ENCODE measurements around the gene STUB1.
"Not testable (repeated sequence)": the region's sequence is repeated elsewhere in the genome, so short reads cannot be mapped to it uniquely, and the experiment has no call there.

STUB1 gene

DNA sequence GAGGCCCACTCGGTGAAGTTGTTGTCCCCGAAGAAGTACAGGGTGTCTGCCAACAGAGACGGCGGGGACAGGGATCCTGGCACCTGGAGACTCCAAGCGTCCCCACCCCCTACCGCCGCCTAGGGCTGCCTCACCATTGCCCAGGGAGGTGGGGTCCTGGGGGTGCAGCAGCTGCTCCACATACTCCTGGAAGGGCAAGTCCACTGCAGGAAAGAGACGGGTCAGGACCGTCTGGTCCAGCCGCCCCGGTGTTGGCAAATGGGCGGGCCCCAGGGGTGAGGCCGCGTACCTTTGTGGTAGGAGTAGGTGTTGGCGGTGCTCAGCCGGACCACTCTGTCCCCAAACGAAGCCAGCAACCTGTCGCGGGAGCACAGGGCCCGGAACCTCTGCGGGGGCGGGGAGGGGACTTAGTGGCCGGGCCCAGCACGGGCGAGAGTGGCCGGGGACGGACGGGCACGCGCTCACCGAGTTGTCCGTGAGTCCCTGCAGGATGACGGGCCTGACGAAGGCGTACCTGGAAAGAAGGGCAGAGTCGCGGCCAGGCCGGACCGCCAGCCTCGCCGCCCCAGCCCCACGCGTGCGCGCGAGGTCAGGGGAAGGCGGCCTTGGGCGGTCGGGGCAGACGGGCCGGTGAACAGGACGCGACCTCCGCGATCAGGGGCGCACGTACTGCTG, 3.3 kb downstream of the STUB1 start:
- H3K36me3 Mint-ChIP-seq, result peaks cover 23 to 47% of the 10 kb centered on the region in 2 donors
- peaks cover 26 to 66% of the 10 kb centered on the region in 2 donors for H3K4me1 Mint-ChIP-seq
- no peaks in the 10 kb centered on the region for H3K27me3 Mint-ChIP-seq
- DNase-seq, result no peak
- no peak for ATAC-seq (replicated peaks)
- H3K9me3 Mint-ChIP-seq, result no peaks in the 10 kb centered on the region
- peak overlapping the region; percentile 85 to 91 for H3K4me3 Mint-ChIP-seq
- peak overlapping the region; percentile 92 for H3K27ac Mint-ChIP-seq

DNA sequence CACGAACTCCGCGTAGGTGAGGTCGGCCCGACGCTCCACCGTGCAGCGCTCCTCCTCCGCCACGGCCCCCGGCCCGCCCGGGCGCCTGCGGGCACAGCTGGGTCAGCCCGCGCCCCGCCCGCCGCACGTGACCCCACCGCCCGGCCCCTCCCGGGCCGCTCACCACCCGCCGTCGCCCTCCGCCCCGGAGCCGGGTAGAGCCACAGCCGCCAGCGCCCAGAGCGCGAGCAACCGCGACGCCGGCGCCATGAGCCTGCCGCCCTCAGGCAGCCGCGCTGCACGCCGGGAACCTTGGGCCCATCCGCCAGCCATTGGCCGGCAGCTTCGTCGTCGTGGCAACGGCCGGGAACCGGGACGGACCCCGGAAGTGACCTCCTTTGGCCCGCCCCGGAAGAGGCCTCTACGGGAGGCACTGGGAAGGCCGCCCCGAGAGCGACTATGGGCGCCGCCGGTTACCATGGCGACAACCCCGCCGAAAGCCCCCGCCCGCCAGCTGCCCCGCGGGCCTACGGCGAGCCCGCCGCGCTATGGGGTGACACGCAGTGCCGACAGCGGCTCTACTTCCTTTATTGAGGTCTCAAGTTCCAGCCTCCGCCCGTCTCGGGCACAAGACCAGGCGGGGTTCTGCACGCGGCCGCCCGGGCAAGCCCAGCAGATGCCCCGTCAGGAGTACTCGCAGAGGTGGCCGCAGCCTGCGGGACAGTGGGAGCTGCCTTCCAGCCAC, 4.0 kb downstream of the STUB1 start, which contains the start of gene JMJD8:
JMJD8 (minus strand) TSS at position 264 of the 724 bp plus-strand sequence; CDS start at position 249, 15 bp downstream.
- DNase-seq (peak; percentile 97), ATAC-seq (replicated peaks) (peak; percentile 81 to 82)
- H3K36me3 Mint-ChIP-seq, result peaks cover 23 to 47% of the 10 kb centered on the region in 2 donors
- H3K4me1 Mint-ChIP-seq, result peaks cover 28 to 67% of the 10 kb centered on the region in 2 donors
- no peaks in the 10 kb centered on the region for H3K27me3 Mint-ChIP-seq
- H3K9me3 Mint-ChIP-seq, result no peaks in the 10 kb centered on the region
- H3K27ac Mint-ChIP-seq, result peak within 1 kb of the TSS; percentile 92
- H3K4me3 Mint-ChIP-seq, result peak within 1 kb of the TSS; percentile 86 to 91

DNA sequence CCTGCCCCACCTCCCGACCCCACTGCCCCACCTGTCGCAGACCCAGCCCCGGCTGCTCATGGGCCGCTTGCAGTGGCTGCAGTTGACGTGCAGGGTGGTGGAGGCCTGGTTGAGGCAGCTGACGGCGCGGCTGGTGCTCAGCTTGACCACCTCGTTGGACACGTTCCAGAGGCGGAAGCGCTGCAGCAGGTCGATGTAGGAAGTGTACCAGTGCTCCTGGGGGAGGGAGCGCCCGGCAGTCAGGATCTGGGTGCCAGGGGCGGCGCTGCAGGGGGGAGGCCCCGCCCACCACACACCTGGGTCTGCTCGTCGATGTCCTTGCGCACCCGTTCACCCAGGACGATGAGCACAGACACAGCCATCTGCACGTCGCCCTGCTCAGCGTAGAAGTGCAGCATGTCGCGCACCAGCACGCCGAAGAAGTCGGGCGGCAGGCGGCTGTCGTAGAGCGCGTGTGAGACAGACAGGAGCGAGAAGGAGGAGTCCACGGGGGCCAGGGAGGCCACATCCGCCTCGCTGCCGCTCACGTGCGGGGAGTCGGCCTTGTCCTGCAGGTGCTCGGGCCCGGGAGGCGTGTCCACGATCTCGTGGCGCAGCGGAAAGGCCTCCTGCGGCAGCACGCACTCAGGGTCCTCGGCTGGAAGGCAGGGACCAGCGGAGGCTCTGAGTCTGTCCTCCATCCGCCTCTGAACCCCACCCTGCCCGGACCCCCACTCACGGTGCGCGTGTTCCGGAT, 4.9 kb downstream of the STUB1 start:
- Mint-ChIP-seq H3K27me3 (no peaks in the 10 kb centered on the region), H3K4me3 (peak overlapping the region in 1 of 2 donors; percentile 62), H3K9me3 (no peaks in the 10 kb centered on the region), H3K36me3 (peaks cover 23 to 47% of the 10 kb centered on the region in 2 donors), H3K4me1 (peaks cover 29 to 69% of the 10 kb centered on the region in 2 donors), H3K27ac (peak overlapping the region; percentile 51)
- no peak for DNase-seq
- ATAC-seq (replicated peaks), result no peak

DNA sequence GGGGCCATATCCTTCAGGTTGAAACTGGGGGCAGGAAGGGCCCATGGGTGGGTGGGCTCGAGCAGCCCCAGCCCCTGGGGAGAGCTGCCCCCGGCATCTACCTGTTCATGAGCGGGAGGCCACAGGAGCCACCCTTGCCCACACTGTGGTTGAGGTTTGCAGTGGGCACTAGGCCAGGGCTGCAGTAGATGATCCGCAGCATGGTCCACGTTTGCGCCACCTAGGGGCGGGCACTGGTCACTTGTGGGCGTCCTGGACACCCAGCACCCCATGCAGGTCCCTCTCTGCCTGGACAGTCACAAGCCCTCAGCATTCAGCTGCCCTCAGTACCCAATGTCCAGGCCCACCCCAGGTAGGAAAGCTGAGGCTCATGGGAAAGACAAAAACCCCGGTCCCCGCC, 5.8 kb downstream of the STUB1 start:
- Mint-ChIP-seq H3K9me3 (peaks cover 2% of the 10 kb centered on the region in 2 donors), H3K27ac (no peak overlapping the region), H3K27me3 (no peaks in the 10 kb centered on the region), H3K36me3 (peaks cover 23 to 46% of the 10 kb centered on the region in 2 donors), H3K4me3 (peak overlapping the region; percentile 44 to 52), H3K4me1 (peaks cover 30 to 75% of the 10 kb centered on the region in 2 donors)
- DNase-seq (no peak), ATAC-seq (replicated peaks) (no peak)

DNA sequence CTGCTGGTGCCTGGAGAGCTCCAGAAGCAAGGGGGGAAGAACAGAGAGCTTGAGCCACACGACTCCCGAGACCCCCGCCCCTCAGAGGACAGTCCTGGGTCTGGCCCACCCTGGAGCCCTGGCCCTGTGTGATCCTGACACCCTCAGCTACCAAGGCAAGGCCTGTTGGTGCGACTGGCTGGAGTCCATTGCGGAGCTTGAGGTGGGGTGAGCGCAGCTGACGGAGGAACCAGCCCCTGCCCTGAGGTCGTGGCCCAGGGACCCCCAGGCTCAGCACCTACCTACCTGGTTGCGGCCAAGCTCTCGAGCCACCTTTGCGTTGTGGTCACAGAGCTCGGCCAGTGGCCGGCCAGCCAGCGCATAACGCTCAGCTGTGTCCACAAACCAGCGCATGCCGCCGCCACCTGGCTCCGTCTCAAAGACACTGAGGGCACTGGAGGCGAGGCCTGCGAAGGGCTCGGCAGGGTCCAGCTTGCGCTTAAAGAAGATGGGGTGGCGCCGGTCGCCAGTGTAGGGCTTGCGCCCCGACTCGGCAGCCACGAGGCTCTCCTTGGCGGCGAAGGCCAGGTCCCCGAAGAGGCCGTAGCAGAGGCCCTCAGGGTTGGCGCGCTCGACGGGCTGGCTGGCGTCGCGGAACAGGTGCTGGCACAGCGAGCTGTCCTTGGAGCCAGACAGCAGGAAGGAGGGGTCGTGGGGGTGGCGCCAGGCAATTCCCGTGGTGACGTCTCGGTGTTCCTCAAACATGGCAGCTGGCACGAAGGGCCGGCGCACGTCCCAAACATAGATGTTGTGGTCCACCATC, 6.5 kb downstream of the STUB1 start:
- Mint-ChIP-seq H3K4me1 (peaks cover 27 to 72% of the 10 kb centered on the region in 2 donors), H3K9me3 (peaks cover 2 to 5% of the 10 kb centered on the region in 2 donors), H3K27me3 (no peaks in the 10 kb centered on the region), H3K4me3 (no peak overlapping the region), H3K36me3 (peaks cover 18 to 42% of the 10 kb centered on the region in 2 donors), H3K27ac (no peak overlapping the region)
- no peak for ATAC-seq (replicated peaks)
- DNase-seq, result no peak

DNA sequence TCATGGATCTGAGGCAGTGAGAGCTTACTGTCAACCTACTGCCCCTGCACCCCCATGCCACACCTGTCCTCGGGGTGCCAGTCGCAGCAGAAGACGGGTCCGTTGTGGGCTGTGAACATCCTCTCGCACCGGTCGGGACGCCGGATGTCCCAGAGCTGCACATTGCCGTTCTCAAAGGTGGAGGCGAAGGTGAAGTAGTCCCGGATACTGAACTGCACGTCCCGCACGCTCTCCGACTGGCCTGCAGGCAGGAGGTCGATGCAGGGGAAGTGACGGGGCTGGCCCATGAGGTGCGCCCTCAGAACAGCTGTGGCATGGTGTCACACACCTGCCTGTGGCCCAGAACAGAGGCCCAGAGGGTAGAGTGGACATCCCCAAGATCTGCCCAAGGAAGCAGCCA, 7.3 kb downstream of the STUB1 start:
- ATAC-seq (replicated peaks), result no peak
- no peak overlapping the region for H3K4me3 Mint-ChIP-seq
- peaks cover 14 to 33% of the 10 kb centered on the region in 2 donors for H3K36me3 Mint-ChIP-seq
- H3K27ac Mint-ChIP-seq, result no peak overlapping the region
- peaks cover 2 to 5% of the 10 kb centered on the region in 2 donors for H3K9me3 Mint-ChIP-seq
- peaks cover 22 to 63% of the 10 kb centered on the region in 2 donors for H3K4me1 Mint-ChIP-seq
- H3K27me3 Mint-ChIP-seq, result peaks cover under 1 to 5% of the 10 kb centered on the region in 2 donors
- DNase-seq, result no peak

DNA sequence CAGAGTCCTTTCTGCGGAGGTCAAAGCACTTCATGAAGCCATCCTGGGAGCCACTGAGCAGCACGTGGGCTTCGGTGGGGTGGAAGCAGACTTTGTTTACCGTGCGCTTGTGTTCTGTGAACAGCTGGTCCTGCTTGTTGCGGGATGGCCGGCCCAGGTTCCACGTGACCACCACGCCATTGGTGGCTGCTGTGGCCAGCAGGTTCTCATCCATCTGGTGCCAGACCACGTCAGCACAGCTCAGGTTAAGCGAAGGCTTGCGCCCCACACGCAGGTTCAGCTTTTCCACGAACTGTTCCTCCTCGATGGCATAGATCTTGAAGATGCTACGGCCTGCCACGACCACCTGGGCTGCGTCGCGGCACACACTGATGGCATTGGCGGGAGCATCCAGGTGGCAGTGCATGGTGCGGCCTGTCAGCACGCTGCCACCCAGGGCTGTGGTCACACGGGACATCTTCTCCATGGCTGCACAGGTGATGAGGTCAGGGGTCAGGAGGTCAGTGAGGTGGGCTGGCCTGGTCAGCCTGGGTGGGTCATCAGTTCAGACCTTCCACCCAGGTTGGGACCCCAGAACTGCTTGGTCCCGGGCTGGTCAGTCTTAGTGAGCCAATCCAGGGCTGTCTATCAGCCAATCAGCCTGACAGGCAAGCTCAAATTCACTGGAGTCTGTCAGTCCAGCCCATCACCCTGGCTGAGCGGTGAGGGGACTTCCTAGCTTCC, 9.1 kb downstream of the STUB1 start:
- peaks cover 11 to 20% of the 10 kb centered on the region in 2 donors for H3K36me3 Mint-ChIP-seq
- H3K9me3 Mint-ChIP-seq, result peaks cover 2 to 5% of the 10 kb centered on the region in 2 donors
- H3K4me3 Mint-ChIP-seq, result peak overlapping the region; percentile 88 to 92
- H3K27me3 Mint-ChIP-seq, result peaks cover 10 to 17% of the 10 kb centered on the region in 2 donors
- peak overlapping the region; percentile 94 for H3K27ac Mint-ChIP-seq
- no peak for DNase-seq
- ATAC-seq (replicated peaks), result peak; percentile 12 to 25
- H3K4me1 Mint-ChIP-seq, result peaks cover 18 to 57% of the 10 kb centered on the region in 2 donors

DNA sequence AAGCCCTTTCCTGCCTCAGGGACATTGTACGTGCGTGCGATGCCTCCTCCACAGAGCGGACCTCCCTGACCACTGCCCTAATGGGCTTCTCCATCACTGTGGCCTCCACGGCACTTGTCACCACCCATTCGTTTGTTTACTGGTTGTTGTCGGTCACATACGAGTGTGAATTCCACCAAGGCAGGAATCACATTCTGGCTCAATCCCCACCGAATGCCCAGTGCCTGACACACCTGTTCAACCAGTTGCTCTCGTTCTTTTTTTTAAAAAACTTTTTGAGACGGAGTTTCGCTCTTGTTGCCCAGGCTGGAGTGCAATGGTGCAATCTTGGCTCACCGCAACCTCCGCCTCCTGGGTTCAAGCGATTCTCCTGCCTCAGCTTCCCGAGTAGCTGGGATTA, 11.0 kb downstream of the STUB1 start:
- not testable (repeated sequence) for H3K9me3 Mint-ChIP-seq; DNase-seq; ATAC-seq (replicated peaks)
- peak overlapping the region; percentile 50 to 63 for H3K4me3 Mint-ChIP-seq
- H3K36me3 Mint-ChIP-seq, result peaks cover 6 to 11% of the 10 kb centered on the region in 2 donors
- H3K4me1 Mint-ChIP-seq, result peaks cover 20 to 50% of the 10 kb centered on the region in 2 donors
- H3K27ac Mint-ChIP-seq, result peak overlapping the region; percentile 87
- H3K27me3 Mint-ChIP-seq, result peaks cover 17 to 27% of the 10 kb centered on the region in 2 donors

DNA sequence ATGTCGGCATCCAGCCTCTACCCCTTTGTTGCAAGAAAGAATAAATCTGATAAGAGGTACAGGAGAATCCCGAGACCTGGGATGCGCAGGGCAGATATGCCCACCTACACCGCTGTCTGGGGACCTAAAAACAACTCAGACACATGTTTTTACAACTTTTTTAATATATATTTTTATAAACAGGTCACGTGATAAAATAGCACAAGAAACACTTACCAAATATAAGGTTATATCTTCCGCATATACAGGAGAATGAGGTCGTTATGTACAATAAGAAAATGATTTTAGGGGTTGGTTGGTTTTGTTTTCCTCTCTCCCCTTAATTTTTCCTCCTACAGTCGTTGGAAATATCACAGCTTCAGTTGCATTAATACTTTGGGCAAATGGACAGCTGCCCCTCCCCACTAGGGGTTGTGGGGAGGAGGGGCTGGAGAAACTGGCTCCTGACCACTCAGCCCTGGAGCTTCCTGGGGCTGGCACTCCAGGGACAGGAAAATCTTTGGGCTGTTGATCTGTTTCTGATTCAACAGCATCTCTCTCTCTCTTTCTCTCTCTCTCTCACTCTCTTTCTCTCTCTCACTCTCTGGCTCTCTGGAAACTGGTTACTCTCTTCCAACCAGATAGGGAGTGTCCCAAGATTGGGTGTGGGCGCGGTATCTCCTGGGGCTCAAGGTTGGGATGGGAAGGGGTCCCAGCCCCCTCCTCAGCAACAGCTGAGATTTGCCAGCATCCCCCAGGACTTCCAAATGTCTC, 12.3 kb downstream of the STUB1 start:
- DNase-seq (no peak), ATAC-seq (replicated peaks) (no peak)
- Mint-ChIP-seq H3K27ac (no peak overlapping the region), H3K4me3 (no peak overlapping the region), H3K4me1 (peaks cover 20 to 49% of the 10 kb centered on the region in 2 donors), H3K27me3 (peaks cover 17 to 40% of the 10 kb centered on the region in 2 donors), H3K36me3 (peaks cover 3 to 9% of the 10 kb centered on the region in 2 donors), H3K9me3 (peaks cover 2 to 5% of the 10 kb centered on the region in 2 donors)

DNA sequence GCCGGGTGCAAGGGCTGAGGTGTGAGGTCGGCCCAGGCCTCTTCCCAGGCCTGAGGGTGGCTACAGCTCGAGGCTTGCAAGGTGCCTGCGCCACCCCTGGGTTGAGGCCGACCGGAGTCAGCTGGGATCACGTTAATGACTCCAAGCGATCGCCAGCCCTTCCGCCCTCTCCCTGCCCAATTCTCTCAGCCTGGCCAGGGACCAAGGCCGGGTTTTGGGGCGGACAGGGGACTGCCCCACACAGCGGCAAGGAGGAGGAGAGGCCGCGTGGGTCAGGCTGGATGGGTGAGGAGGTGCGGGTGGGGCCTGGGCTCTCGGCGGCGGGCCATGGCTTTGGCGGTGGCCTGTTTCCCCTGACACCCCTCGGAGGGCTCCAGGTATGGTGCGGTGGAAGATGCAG, 13.2 kb downstream of the STUB1 start:
- DNase-seq (no peak), ATAC-seq (replicated peaks) (no peak)
- Mint-ChIP-seq H3K27ac (peak overlapping the region; percentile 75), H3K36me3 (peaks cover 3 to 9% of the 10 kb centered on the region in 2 donors), H3K9me3 (peaks cover 2 to 5% of the 10 kb centered on the region in 2 donors), H3K4me3 (peak overlapping the region; percentile 74 to 77), H3K4me1 (peaks cover 20 to 45% of the 10 kb centered on the region in 2 donors), H3K27me3 (peaks cover 17 to 46% of the 10 kb centered on the region in 2 donors)

DNA sequence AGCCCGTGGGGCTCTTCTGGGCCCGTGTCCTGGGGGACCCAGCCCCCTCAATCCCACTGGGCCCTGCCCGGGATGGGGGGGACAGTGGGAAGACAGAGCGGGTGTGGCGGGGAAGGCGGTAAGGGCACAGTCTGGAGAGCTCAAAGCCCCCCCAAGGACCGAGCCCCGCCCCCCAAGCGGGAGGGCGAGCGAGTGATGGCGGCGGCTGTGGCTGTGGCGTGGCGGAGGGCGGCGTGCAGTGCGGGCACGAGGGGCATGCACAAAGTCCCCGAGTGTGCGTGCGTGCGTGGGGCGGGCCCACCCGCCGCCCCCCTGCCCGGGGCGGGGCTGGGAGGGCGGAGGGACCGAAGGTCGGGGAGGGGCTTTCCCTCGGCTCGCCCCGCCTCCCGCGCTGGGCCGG, 13.6 kb downstream of the STUB1 start:
- no peak for ATAC-seq (replicated peaks)
- H3K27ac Mint-ChIP-seq, result peak overlapping the region; percentile 31
- H3K27me3 Mint-ChIP-seq, result peaks cover 17 to 50% of the 10 kb centered on the region in 2 donors
- H3K4me1 Mint-ChIP-seq, result peaks cover 19 to 41% of the 10 kb centered on the region in 2 donors
- DNase-seq, result no peak
- H3K9me3 Mint-ChIP-seq, result peaks cover 2 to 5% of the 10 kb centered on the region in 2 donors
- H3K4me3 Mint-ChIP-seq, result peak overlapping the region; percentile 74 to 77
- peaks cover 3 to 9% of the 10 kb centered on the region in 2 donors for H3K36me3 Mint-ChIP-seq

DNA sequence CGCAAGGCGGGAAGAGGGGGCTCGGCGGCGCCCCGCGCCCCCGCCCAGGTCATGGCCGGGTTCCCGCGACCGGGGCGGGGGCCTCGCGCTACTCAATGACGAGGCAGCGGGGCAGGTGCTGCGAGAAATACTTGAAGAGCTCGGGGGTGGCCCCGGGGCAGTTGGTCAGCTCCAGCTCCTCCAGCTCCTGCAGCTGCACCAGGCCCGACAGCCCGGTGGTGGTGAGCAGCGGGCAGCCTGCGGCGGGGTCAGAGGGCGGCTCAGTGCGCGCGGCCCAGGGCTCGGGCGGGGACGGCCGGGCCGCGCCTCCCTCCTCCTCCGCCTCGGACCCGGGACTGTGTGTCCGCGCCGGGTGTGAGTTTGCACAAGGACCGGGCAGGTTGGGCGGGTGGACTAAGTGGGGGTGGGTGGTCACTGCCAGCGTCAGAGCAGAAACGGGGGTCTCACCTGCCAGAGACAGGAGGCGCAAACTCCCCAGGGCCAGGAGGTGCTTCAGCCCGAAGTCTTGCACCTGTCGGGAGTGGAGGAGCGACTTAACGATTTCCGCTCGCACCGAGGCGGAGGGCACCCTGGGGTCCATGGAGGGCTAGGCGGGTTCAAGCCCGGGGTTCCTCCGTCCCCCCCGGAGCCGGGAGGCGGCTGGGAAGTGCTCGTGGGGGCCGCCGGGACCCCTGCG, 14.1 kb downstream of the STUB1 start:
- H3K27ac Mint-ChIP-seq, result no peak overlapping the region
- no peak for DNase-seq
- H3K27me3 Mint-ChIP-seq, result peaks cover 17 to 52% of the 10 kb centered on the region in 2 donors
- H3K4me1 Mint-ChIP-seq, result peaks cover 15 to 35% of the 10 kb centered on the region in 2 donors
- peaks cover 3 to 9% of the 10 kb centered on the region in 2 donors for H3K36me3 Mint-ChIP-seq
- peaks cover 2 to 5% of the 10 kb centered on the region in 2 donors for H3K9me3 Mint-ChIP-seq
- peak overlapping the region; percentile 67 to 75 for H3K4me3 Mint-ChIP-seq
- ATAC-seq (replicated peaks), result no peak
